Glomerular visceral epithelial cell (primary cell): ENCODE data around the gene ANTXRL.
"Not testable (repeated sequence)": the region's sequence is repeated elsewhere in the genome, so short reads cannot be mapped to it uniquely, and the experiment has no call there.

Source experiments
- DNase-seq: peaks from one replicate; pipeline ENCODE4 v3.0.0-alpha.2; 2016; ENCODE audit errors: extremely low spot score

ANTXRL gene

DNA sequence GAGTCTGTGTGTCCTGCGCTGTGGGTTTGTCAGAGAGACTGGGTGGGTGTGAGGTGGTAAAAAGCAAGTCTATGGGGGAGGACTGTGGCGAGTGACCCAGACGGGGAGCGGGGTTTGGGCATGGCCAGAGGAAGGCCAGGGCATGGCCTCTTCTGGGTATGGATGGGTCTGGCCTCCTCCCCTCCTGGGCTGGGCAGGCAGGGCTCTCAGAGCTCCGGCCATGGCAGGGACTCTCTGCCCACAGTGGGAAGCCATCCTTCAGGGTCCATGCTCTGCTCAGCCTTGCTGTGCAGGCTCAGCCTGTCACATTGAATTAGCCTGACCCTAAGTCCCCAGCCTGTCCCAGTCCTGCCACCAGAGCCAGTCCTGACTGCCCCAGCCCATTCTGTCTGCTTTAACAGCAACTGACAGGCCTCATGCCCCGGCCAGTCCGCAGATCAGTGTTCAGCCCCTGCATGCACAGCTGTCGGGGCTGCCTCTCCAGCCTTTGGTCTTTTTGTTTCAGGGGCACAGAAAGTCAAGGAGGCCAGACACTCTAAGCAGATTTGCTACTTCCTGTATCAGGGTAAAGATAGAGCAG, 7.9 kb downstream of the ANTXRL start:
- DNase-seq, result no peak

DNA sequence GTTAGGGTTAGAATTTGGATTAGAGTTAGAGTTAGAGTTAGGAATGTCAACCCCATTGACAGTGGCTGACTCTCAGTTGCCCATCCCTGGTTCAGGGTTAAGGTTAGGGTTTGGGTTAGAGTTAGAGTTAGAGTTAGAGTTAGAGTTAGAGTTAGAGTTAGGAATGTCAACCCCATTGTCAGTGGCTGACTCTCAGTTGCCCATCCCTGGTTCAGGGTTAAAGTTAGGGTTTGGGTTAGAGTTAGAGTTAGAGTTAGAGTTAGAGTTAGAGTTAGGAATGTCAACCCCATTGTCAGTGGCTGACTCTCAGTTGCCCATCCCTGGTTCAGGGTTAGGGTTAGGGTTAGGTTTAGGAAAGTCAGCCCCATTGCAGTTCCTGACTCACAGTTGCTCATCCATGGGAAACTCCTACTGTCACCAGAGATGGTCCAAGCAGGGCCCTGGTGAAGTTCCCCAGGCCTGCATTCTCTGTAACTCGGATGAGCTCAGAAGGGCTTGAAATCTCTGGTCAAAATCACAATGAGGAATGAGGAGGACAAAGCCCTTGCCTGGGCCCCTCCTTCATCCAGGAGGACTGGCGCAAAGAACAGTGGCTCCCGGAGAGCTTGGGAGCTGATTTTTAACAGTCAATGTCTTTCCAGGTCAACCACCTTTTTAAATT, 8.7 kb downstream of the ANTXRL start:
- DNase-seq, result not testable (repeated sequence)

DNA sequence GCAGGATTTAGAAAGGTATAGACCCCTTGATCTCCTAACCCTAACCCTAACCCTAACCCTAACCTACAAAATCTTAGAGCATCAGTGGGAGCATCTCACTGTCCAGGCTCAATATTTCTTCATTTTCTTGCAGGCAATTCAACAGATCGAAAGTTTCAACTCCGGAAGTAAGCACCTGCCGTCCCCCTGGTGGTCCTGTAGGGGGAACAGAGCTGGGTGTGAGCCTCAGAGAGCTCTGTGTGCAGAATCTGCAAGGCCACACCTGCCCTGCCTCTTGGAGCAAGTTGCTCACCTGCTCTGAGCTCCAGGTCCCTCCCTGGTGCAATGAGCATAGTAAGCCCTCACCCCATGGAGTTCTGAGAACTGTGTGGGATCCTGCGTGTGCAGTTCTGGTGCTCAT, 9.3 kb downstream of the ANTXRL start:
- not testable (repeated sequence) for DNase-seq

DNA sequence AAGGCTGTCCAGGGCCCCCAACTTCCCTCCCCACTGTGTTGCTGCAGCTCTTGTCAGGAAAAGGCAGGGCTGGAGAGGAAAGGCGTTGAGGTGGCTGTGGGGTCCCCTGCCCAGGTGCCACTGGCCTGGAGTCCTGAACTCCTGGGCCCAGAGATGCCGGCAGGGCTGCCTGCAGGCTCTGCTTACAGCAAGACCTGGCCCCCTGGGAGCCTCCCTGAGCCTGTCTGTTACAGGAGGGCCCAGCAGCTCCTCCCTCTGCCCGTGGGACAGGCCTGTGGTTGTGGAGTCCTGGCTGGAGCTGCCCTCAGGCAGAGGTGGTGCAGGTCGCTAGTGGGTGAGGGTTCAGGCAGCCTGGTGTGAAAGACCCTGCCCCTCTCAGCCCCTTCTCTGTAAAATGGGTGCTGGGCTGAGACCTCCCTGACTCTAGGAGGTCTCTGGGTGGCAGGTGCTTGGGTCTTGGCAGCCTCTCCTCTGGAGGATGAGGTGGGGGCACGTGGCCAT, 9.9 kb downstream of the ANTXRL start:
- no peak for DNase-seq

DNA sequence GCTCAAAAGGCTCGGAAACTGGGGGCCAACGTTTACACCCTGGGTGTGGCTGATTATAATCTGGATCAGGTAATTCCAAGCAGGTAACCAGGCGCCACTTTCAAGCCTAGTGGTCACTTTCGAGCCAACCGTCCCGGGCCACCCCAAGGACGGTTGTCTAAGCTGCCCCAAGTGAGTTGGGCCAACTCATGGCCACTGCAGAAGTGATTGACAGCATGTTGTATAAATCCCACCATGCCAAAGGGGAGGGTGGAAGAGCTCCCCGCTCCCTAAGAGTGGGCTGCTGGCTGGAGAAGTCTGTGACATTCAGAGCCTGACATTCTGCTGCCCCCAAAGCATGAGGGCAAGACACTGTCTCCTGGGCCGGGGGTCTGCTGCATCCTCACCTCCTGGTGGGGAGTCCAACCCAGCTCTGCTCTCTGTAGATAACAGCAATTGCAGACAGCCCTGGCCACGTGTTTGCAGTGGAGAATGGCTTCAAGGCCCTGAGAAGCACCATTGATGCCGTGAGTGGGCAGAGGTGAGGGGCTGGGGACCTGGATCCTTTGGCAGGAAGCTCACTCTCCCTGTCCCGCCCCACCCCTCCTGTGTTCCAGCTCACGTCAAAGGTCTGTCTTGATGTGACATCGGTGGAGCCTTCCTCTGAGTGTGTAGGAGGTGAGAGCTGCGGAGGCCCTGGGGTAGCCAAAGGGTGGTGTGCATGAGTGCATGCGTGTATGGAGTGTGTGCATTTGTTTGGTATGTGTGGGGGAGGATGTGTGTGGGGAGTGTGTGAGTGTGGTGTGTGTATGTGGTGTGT, 10.8 kb downstream of the ANTXRL start:
- DNase-seq, result no peak

DNA sequence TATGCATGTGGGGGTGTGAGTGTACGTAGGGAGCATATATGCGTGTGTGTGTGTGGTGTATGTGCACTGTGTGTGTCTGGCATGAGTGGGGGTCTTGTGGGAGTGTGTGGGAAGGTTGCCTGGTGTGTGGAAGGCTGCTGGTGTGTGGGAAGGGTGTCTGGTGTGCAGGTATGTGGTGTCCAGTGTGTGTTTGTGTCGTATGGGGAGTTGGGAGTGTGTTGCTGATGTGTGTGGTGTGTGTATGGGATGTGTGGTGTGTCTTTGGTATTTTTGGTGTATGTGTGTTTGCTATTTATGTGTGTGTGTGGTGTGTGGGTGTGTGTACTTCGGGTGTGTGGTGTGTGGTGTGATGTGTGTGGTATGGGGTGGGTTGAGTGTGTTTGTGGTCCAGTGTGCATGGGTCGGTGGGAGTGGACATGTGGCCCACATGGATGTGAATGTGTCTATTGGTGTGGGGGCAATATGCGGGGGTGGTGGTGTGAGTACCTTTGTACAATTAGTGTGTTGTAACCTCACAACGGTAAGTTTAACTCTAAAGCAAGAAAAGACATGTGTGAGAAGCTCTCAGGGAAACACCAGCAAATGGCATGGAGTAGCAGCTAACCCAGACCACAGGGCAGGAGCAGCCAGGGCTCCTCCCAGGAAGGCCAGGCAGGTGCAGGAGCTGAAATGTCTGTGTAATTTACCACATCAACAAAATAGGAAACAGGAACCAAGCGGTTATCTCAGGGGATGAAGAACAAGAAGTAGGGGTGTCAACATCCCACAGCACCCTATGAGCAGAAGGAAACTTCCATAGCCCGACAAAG, 11.9 kb downstream of the ANTXRL start:
- no peak for DNase-seq

DNA sequence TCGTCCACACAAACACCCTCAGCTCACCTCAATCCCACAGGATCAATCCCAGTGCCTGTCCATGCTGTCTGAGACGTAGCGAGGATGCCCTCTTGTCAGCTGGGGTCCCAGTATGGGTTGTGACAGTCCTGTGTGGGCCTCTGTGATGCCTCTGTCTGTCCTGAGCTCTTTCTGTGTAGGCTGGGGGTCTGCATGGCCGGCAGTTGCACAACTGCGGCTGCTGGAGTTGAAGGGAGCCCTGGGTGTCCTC, 12.4 kb downstream of the ANTXRL start:
- DNase-seq, result no peak

DNA sequence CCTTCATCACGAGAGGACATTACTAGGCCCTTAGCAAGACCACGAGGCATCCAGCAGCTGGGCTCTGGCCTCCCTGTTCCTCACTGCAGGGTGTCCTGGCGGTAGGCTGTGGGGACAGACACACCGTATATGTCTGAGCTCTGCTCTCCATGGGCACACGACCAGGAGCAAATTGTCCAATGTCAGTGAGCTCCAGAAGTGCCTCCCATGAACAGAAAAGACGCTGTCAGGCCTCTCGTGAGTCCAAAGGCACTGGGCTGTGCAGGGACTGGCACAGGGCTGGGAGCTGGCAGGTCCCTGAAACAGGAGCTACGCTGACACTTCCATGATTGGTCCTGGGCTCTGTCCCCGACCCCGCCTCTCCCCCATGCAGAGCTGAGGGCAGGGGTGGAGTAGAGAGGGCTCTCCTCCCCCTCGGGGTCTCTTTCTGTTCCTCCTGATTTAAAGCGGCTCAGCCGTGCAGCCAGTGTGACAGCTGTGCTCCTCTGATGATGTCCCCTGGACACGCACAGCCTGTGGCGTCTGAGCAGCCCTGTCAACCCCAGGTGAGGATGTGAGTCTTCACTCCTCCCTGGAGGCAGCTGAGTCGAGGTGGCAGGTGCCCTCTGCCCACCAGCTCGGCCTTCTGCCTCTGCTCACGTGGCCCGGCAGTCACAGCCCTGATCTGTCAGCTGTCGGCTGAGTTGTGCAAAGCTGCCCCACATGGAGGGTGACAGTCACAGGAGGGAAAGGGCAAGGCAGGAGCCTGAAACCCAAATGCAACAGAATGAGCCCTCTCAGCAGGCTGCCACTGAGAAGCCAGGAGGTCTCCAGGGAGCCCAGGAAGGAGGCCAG, 13.0 kb downstream of the ANTXRL start:
- DNase-seq, result no peak

DNA sequence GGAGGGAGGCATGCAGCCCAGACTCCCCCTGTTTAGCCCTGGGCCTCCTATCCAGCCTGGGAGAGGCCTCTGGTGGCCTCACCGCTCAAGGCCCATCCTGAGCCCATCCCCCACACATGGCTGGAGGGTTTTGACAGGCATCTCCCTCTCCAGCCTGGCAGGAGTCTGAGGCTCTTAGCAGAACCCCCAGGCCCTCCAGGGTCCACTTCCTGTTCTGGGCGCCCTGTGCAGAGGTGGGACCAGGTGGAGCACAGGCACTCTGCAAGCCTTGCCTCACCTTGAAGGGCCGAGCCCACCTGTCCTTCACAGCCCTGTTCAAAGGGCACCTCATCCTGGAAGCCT, 13.5 kb downstream of the ANTXRL start:
- DNase-seq, result not testable (repeated sequence)

DNA sequence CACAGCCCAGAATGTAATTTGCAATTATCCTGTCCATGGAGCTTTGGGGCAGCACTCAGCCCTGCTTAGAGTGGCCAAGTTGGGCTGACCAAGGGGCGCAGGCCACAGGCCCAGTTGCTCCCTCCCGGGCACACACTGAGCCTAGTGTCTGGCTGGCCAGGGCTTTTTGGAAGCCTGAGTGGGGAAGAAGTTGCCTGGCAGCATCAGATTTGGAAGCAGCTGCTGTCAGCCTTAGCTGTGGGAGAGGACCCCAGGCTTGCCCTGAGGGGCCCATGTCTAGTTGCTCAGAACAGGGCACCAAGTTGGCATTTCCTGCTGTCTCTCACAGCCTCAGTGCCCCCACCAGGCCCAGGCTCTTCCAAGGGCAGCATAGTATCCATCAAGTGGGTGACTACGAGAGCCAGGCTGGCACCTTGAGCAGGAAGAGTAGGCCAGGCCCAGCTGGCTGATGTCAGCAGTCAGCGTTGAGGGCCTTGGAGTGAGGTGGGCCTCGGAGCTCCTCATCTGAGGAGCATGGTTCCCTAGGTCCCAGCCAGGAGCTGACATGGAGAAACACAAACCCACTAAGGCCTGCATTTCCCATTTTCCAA, 14.4 kb downstream of the ANTXRL start:
- DNase-seq, result no peak

DNA sequence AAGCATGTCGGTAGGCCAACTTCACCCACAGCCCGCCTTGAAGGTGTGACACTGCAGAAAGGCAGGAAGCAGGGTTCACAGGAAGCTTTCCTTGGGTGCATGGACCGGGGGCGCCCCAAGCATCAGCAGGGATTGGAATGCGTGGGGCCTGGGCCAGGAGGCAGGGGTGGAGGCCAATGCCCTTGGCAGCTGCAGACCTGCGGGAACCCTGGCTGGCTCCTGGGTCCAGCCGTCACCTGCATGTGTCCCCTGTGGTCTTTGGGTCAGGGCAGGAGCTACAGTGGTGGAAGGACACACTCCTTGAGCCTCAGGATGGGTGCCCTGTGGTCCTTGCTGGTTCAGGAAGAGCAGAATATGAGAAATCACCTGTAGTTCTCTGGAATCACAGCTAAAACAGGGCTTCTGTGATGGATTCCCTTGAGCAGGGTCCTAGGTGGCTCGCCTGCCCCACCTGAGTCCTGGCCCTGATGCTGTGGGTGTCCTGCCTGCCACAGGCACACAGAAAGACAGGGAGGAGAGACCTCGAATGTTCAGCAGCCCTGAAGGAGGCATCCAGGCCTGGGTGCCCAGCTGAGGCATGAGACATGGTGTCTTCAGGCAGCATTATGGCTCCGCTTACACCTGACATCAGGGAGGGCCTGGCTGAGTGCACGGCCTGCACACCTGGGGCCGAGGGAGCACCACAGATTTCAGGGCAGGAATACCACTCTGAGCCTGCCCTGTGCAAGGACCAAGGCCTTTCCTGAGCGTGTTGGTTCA, 15.1 kb downstream of the ANTXRL start:
- DNase-seq, result no peak

DNA sequence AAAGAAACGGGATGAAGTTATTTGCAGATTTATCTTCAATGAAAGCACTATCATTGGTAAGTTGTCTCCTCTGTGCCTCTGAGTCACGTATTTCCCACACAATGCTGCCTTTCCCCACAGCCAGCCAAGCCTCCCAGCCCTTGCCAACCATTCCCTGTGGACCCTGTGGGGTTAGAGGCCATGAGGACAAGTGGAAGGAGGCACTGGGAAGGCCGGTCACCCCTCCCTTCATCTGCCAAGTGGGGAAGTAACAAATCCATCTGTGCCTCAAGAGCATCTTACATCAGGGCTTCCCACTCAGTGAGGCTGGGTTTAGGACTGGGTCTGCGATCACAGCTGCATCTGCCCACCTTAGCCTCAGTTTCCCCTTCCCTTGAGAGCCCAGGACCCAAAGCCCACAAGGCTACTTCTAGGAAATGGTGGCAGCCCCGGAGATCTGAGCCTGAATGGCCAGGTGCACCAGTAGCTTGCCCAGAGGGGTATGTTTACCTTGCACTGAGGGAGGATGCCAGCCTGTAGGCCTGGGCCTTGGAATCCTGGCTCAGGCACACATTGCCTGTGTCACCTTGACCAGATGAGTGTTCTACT, 16.1 kb downstream of the ANTXRL start:
- DNase-seq, result not testable (repeated sequence)

DNA sequence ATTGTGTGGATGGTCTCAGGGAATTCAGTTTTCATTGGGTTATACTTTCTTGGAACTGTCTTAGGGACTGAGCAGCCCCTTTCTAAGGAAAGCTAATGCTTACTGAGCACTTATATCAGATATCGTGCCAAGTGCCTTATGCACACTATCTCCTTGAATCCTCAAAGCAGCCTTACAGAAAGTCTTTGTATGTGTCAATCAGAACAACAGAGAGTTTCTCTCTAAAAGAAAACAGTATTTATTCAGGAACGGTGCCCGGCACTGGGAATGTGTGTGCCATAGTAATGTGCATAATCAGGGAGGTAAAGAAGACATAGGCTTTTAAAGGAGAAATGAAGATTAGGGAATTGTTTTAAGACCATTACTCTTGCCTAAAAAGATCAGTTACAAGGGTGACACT, 17.3 kb downstream of the ANTXRL start:
- DNase-seq, result no peak

DNA sequence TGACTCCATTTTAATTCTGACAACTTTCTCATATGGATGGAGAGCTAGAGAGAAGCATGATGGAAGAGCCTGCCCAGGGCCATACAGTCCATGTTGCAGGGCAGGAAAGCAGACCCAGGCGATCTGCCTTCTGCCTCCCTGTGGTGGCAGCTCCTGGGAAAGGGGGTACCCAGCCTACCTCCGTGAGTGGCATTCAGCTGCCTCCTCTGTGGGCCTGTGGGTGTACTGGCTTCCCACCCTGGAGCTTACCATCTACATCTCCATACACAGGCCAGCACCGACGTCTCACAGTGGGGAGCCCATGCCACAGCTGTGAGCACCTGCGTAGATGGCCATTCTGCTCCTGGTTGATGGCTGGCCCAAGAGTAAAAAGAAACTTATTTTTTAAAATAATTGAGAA, 17.9 kb downstream of the ANTXRL start:
- DNase-seq, result not testable (repeated sequence)

DNA sequence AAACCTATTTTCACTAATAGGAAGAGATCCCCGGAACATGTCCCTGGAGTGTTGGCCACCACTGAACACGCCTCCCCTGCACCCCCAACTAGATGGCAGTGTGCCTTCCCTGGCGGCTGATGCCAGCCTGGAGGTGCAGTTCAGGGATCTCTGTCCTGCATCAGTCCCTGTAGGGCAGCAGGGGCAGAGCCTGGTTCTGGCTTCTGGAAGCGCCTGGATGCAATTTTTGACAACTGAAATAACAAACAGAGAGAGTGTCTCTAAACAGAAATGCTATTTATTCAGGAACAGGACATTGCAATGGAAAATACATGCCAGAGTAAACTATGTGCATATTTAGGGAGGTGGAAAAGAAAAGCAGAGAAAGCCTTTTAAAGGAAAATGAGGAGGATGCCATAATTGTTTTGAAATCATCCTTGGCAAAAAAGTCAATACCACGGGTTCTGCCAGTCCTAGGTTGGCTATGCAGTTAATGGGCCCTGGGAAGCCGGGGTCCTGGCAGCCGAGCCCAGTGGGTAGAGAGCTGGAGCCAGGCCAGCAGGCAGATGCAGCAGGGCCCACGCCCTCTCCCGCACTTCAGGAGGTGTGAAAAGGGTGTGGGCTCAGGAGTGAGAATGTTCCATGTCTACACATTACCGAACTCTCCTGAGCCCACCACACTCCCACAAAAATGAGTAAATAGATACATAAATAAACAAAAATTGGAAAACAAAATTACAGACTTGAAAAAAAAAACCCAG, 18.5 kb downstream of the ANTXRL start:
- DNase-seq, result no peak

DNA sequence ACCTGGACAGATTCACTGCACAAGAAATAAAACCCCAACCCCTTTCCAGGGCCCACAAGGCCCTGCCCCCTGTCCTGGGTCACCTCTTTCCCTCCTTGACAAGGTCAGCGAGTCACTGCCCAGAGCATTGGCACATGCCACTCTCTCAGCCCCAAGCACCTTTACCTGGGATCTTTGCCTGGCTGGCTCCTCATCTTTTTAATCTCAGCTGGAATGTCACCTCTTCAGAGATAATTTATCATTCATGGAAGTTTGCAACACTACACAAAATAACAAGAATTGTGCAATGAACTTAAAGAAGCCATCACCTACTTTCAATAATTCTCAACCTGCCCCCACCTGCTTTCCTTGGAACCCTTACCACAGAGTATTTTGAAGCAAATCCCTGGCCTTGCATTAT, 19.2 kb downstream of the ANTXRL start:
- DNase-seq, result no peak

DNA sequence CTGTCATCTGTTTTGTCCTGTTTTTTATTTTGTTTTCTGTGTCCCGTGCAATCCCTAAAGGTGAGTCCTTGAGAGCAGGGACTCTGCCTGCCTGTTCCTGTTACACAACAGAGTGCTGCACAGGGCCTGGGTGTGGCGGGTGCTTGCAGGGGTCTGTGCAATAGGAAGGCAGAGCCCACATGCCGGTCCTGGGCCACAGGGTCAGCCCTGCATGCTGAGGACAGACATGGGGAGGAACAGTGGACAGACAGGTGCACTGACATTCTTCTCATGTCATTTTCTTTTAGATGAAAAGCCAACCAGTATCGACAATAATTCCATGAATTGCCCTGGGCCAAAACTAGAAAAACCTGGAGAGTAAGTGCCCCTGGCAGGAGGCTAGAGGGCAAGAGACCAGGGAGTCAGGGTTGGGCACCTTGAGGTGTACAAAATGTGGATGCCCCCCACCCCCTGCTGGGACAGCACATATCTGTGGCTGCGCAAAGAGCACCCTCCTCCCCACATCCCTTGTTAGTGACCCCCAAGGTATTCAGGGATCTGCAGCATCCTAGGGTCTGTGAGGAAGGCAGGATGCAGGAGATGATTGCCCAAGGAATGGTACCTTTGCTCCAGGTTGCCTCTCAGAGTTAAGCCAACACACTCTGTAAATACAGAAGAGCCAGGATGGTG, 19.9 kb downstream of the ANTXRL start:
- DNase-seq, result no peak

DNA sequence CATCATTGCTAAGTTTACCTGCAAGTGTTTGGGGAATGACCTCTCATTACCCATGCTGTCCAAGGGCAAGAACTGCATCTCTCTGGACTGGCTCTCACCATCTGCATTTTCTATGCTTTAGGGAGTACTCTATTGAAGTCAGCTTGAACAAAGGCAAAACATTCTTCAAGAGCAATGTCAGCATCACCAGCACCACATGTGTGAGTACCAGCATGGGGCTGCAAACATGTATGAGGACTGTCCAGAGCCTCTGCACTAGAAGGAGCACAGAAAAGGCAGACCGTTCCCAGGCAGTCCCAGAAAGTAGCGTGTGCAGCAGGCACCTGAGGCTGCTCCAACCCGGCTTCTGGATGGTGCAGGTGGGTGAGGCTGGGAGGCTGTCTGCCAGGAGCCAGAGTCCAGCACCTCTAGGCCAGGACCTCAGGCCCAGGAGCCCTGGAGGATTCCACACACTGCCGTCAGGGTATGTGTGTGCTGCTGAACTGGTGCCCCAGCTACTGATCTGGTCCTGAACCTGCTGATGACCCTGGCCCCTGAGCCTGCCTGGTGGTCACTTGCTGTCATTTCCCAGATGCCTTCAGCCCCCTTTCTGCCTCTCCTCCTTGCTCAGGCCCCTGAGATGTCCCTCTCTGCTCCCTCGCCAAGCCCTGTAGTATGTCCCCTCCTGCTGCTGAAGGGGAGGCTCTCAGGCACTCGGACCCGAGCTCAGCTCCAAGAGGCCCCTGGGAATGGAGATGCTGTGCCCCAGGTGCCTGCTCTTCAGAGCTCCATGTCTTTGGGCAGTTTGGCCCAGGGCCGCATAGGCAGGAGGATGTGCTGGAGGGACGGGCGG, 20.7 kb downstream of the ANTXRL start:
- DNase-seq, result no peak
